NCI-H446 (cell line): ENCODE results near the gene XRCC2.
A peak's percentile ranks its signal among the peaks of the same experiment; 100 is the strongest.
"Not testable (repeated sequence)": the region's sequence is repeated elsewhere in the genome, so short reads cannot be mapped to it uniquely, and the experiment has no call there.

ENCODE experiments used
- DNase-seq, 2 experiments: peaks; one replicate each; lab custom pipeline; 2025; lab: John Stamatoyannopoulos, UW

XRCC2 gene

GRCh38 chr7:152675759-152676636, at the start of gene XRCC2:
Gene XRCC2 (minus strand): TSS chr7:152676141. CDS start chr7:152676079, 62 bp downstream.
- DNase-seq = peak; percentile 93 to 96

GRCh38 chr7:152723364-152723763, 47.4 kb upstream of the XRCC2 start:
- no peak for DNase-seq

GRCh38 chr7:152712412-152713042, 36.6 kb upstream of the XRCC2 start:
- not testable (repeated sequence) for DNase-seq

GRCh38 chr7:152711444-152711944, 35.6 kb upstream of the XRCC2 start:
- DNase-seq = no peak

- no peak for DNase-seq
Observed at GRCh38 chr7:152710153-152710442, 34.2 kb upstream of the XRCC2 start.

- no peak for DNase-seq
Observed at GRCh38 chr7:152709287-152710152, 33.6 kb upstream of the XRCC2 start.

GRCh38 chr7:152704796-152705384, 28.9 kb upstream of the XRCC2 start:
- DNase-seq = no peak

GRCh38 chr7:152699079-152699478, 23.1 kb upstream of the XRCC2 start:
- no peak for DNase-seq

GRCh38 chr7:152697268-152697974, 21.5 kb upstream of the XRCC2 start:
- not testable (repeated sequence) for DNase-seq

- not testable (repeated sequence) for DNase-seq
Observed at GRCh38 chr7:152692196-152692595, 16.3 kb upstream of the XRCC2 start.

GRCh38 chr7:152683297-152683696, 7.4 kb upstream of the XRCC2 start:
- DNase-seq = no peak

- DNase-seq = no peak
Observed at GRCh38 chr7:152677808-152678670, 2.1 kb upstream of the XRCC2 start.

- peak; percentile 8 to 59 for DNase-seq
Observed at GRCh38 chr7:152674860-152675758, 832 bp downstream of the XRCC2 start.

GRCh38 chr7:152673897-152674296, 2.0 kb downstream of the XRCC2 start:
- no peak for DNase-seq

- no peak for DNase-seq
Observed at GRCh38 chr7:152672626-152673025, 3.3 kb downstream of the XRCC2 start.

GRCh38 chr7:152669758-152670157, 6.2 kb downstream of the XRCC2 start:
- DNase-seq = no peak

- no peak for DNase-seq
Observed at GRCh38 chr7:152668975-152669374, 7.0 kb downstream of the XRCC2 start.

GRCh38 chr7:152667958-152668357, 8.0 kb downstream of the XRCC2 start:
- DNase-seq = no peak

- no peak for DNase-seq
Observed at GRCh38 chr7:152666078-152666477, 9.9 kb downstream of the XRCC2 start.
